Spleen (tissue), 11 donors: ENCODE data around the gene XDH. TPM values are rescaled to one million over a fixed set of nuclear protein-coding genes. Genes with fewer than 3 reads are reported as not detected.

Source experiments
- DNase-seq: peaks from one replicate; pipeline ENCODE4 v3.0.0-alpha.2; 2020
- H3K27ac ChIP-seq, 8 donors: fragments of 200-600 bp; sonication (generic) in 7 of 8; 1 replicate in 4 of 8; 2 replicates in 4 of 8; pipeline versions ENCODE4 v1.5.0 to v1.8.0; 2016 to 2021; ENCODE audit warnings: inconsistent platforms in 4 of 8, mild to moderate bottlenecking in 4 of 8, moderate library complexity in 1 of 8
- H3K27me3 ChIP-seq, 7 donors: fragments of 200-600 bp; sonication (generic) in 6 of 7; replicated peaks in 1 of 7; 1 replicate in 4 of 7; 2 replicates in 3 of 7; pipeline versions ENCODE4 v1.5.0 to v1.8.0; 2016 to 2021; ENCODE audit warnings: inconsistent platforms in 3 of 7, mild to moderate bottlenecking in 1 of 7
- H3K36me3 ChIP-seq, 6 donors: fragments of 200-600 bp; sonication (generic) in 5 of 6; 1 replicate in 4 of 6; 2 replicates in 2 of 6; pipeline versions ENCODE4 v1.5.0 to v1.8.0; 2016 to 2021; ENCODE audit warnings: inconsistent platforms in 2 of 6
- H3K4me1 ChIP-seq, 6 donors: fragments of 200-600 bp; sonication (generic) in 5 of 6; 1 replicate in 3 of 6; 2 replicates in 3 of 6; pipeline versions ENCODE4 v1.5.0 to v1.8.0; 2016 to 2021; ENCODE audit warnings: inconsistent platforms in 3 of 6
- H3K4me3 ChIP-seq, 8 donors: fragments of 200-600 bp; sonication (generic) in 7 of 8; 1 replicate in 4 of 8; 2 replicates in 4 of 8; pipeline versions ENCODE4 v1.5.0 to v1.8.0; 2016 to 2021; ENCODE audit warnings: inconsistent platforms in 4 of 8, mild to moderate bottlenecking in 4 of 8, moderate library complexity in 2 of 8
- H3K9me3 ChIP-seq, 8 donors: fragments of 200-600 bp; sonication (generic) in 7 of 8; 1 replicate in 4 of 8; 2 replicates in 4 of 8; pipeline versions ENCODE4 v1.5.0 to v1.8.0; 2016 to 2021; ENCODE audit warnings: inconsistent platforms in 4 of 8
- CTCF ChIP-seq, 11 experiments: fragments of 200-600 bp in 7 of 11; fragments of 450-650 bp in 4 of 11; sonication (generic) in 4 of 11; IDR thresholded peaks in 8 of 11; conservative IDR thresholded peaks in 3 of 11; 1 replicate in 7 of 11; 2 replicates in 4 of 11; pipeline versions ENCODE4 v1.4.0 to v1.8.0; 2016 to 2021; ENCODE audit warnings: antibody characterized with exemption in 11 of 11, inconsistent platforms in 4 of 11, mild to moderate bottlenecking in 1 of 11
- POLR2A ChIP-seq, 3 donors: fragments of 450-650 bp; IDR thresholded peaks; one replicate each; pipeline ENCODE4 v1.5.1; 2017; ENCODE audit warnings: antibody characterized with exemption in 3 of 3, mild to moderate bottlenecking in 1 of 3
- POLR2AphosphoS5 ChIP-seq, 3 donors: sonication (generic); formaldehyde crosslinking; IDR thresholded peaks; one replicate each; pipeline ENCODE4 v1.5.1; 2017; ENCODE audit warnings: antibody characterized with exemption in 3 of 3
- WGBS, 5 donors: extraction: QIAGEN DNeasy Blood & Tissue Kit in 3 of 5; methylation state at CpG; one replicate each; pipeline versions ENCODE4 v1.1.5 to v1.1.7; 2013 to 2018; 5-methylcytosine and 5-hydroxymethylcytosine counted together
- intact Hi-C: fragments of 100-400 bp; cut with DNase I; formaldehyde crosslinking; loops from one replicate; pipeline ENCODE4 v1.15.0; 2023; ENCODE audit warnings: low total_unique reads
- polyA plus RNA-seq, 3 donors: library from polyadenylated mRNA; stranded (reverse); fragments of 200-250 nt; gene quantifications; one replicate each; pipeline ENCODE4 v1.2.1, GENCODE V29; 2013
- total RNA-seq, 7 donors: library from RNA; depleted of rRNA in 3 of 7; stranded (reverse); fragments of >200 nt in 3 of 7; fragmentation: NEBNext Ultra II Directional in 4 of 7; extraction: Animal tissue kit (Norgen Biotek cat#: 25700) in 4 of 7; gene quantifications; one replicate each; pipeline versions ENCODE4 v1.1.0 to v1.2.1, GENCODE V29; 2016 to 2021
- donor health status: healthy with polysubstance abuse.
- donor health status: DM: no; HTN: no; CAD: no; lungs with moderate emphysema.
- donor health status: DM: no; HTN: no; CAD: no.
- donor health status: Bipolar disorder and iron deficiency.
- donor health status: healthy.
- donor health status: DM: no; HTN: no; CAD: no.
- donor health status: DM: yes; HTN: yes; CAD: no.

Gene XDH
- total and polyA plus RNA-seq, 10 donors: 0.02 TPM; not detected in 9

- Histone ChIP-seq H3K4me3 (no peak overlapping the region), H3K9me3 (no peaks in the 10 kb centered on the region), H3K36me3 (no peaks in the 10 kb centered on the region), H3K4me1 (no peaks in the 10 kb centered on the region), H3K27me3 (peaks cover 0 to 18% (median 0%) of the 10 kb centered on the region in 7 donors), H3K27ac (no peak overlapping the region)
- TF ChIP-seq POLR2AphosphoS5 (IDR thresholded peaks at IDR 0.05) (no peak), CTCF (IDR thresholded peaks at IDR 0.05 in 8 of 11, conservative IDR thresholded peaks at IDR 0.05 in 3 of 11) (no peak), POLR2A (IDR thresholded peaks at IDR 0.05) (no peak)
- DNase-seq: no peak
- intact Hi-C loops: no loop called here
- whole genome bisulfite sequencing, 5 donors: 68 to 98% (median 90%) methylated on average over 2 of the region's 2 CpGs
These were observed 55.3 kb downstream of the XDH start for GRCh38 chr2:31359229-31359628.

GRCh38 chr2:31354837-31355236 is 59.7 kb downstream of the XDH start:
- WGBS, 5 donors: 24 to 40% (median 28%) methylated on average over 2 of the region's 2 CpGs
- peaks cover 0 to 5% (median 0%) of the 10 kb centered on the region in 8 donors for H3K9me3 ChIP-seq
- no peaks in the 10 kb centered on the region for H3K4me1 ChIP-seq
- TF ChIP-seq CTCF (IDR thresholded peaks at IDR 0.05 in 8 of 11, conservative IDR thresholded peaks at IDR 0.05 in 3 of 11) (no peak), POLR2AphosphoS5 (IDR thresholded peaks at IDR 0.05) (no peak), POLR2A (IDR thresholded peaks at IDR 0.05) (no peak)
- no peak overlapping the region for H3K27ac ChIP-seq
- peaks cover 0 to 29% (median 4%) of the 10 kb centered on the region in 7 donors for H3K27me3 ChIP-seq
- H3K4me3 ChIP-seq: no peak overlapping the region
- H3K36me3 ChIP-seq: no peaks in the 10 kb centered on the region
- intact Hi-C loops: no loop called here
- no peak for DNase-seq

GRCh38 chr2:31353179-31353578 is 61.4 kb downstream of the XDH start:
- no peaks in the 10 kb centered on the region for H3K36me3 ChIP-seq
- intact Hi-C loops: no loop called here
- H3K4me1 ChIP-seq: no peaks in the 10 kb centered on the region
- H3K27me3 ChIP-seq: peaks cover 0 to 29% (median 4%) of the 10 kb centered on the region in 7 donors
- TF ChIP-seq CTCF (IDR thresholded peaks at IDR 0.05 in 8 of 11, conservative IDR thresholded peaks at IDR 0.05 in 3 of 11) (no peak), POLR2AphosphoS5 (IDR thresholded peaks at IDR 0.05) (no peak), POLR2A (IDR thresholded peaks at IDR 0.05) (no peak)
- no peak overlapping the region for H3K4me3 ChIP-seq
- WGBS, 5 donors: 72 to 94% (median 87%) methylated on average over 2 of the region's 2 CpGs
- no peak overlapping the region for H3K27ac ChIP-seq
- H3K9me3 ChIP-seq: peaks cover 0 to 5% (median 0%) of the 10 kb centered on the region in 8 donors
- no peak for DNase-seq

GRCh38 chr2:31349684-31350083 is 64.9 kb downstream of the XDH start:
- H3K27ac ChIP-seq: no peak overlapping the region
- DNase-seq: no peak
- no peaks in the 10 kb centered on the region for H3K4me1 ChIP-seq
- H3K27me3 ChIP-seq: peaks cover 0 to 21% (median 4%) of the 10 kb centered on the region in 7 donors
- H3K36me3 ChIP-seq: no peaks in the 10 kb centered on the region
- H3K4me3 ChIP-seq: no peak overlapping the region
- 83 to 93% (median 88%) methylated on average over 6 of the region's 6 CpGs for WGBS, 5 donors
- TF ChIP-seq CTCF (IDR thresholded peaks at IDR 0.05 in 8 of 11, conservative IDR thresholded peaks at IDR 0.05 in 3 of 11) (no peak), POLR2AphosphoS5 (IDR thresholded peaks at IDR 0.05) (no peak), POLR2A (IDR thresholded peaks at IDR 0.05) (no peak)
- intact Hi-C loops: no loop called here
- H3K9me3 ChIP-seq: peaks cover 0 to 5% (median 0%) of the 10 kb centered on the region in 8 donors
